ENCODE data around the gene SULT6B1.

Gene SULT6B1

DNA sequence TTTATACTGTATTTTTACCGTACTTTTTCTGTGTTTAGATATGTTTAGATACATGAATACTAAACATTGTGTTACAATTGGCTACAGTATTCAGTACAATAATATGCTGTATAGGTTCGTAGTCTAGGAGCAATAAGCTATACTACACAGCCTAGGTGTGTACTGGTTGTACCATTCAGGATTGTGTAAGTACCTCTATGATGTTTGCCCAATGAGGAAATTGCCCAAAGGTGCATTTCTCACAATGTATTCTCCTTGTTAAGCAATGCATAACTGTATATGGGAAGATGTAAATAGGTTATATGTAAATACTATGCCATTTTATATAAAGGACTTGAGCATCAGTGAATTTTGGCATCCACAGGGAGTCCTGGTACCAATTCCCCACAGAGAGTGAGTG is 42.4 kb downstream of the SULT6B1 start:
- DNase-seq, result no peak

GRCh38 chr2:37143974-37144373 is 44.5 kb downstream of the SULT6B1 start:
- DNase-seq, result no peak

GRCh38 chr2:37142546-37142945 is 45.9 kb downstream of the SULT6B1 start:
- no peak for DNase-seq

DNA sequence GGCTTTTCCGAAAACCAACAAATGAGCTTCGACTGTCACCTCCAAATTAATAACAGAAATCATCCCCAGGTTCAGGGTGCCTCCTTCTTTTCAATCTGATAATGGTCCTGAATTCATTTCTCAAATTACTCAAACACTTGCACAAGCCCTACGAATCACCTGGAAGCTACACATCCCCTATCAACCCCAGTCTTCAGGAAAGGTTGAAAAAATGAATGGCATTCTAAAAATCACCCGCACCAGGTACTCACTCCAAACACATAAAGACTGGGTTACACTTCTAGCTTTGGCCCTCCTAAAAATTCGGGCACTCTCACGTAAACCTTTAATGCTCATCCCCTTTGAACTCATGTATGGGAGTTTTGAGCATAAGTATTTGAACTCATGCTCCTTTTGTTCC is 55.6 kb downstream of the SULT6B1 start:
- DNase-seq, result no peak

DNA sequence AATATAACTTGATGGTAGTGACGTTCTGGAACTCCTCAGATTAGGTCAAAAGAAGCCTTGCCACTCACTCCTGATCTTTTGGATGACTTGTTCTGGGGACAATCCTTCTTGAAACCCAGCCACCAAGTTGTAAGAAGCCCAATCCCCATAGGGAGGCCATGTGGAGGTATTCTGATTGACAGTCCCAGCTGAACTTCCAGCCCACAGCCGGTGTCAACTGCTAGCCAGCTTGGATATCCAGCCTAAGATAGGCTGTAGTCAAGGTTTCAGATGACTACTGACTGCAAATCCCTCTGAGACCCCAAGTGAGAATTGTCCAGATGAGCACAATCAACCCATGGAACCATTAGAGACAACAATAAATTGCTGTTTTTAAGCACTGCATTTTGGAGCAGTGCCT is 63.1 kb downstream of the SULT6B1 start:
- DNase-seq, result no peak

DNA sequence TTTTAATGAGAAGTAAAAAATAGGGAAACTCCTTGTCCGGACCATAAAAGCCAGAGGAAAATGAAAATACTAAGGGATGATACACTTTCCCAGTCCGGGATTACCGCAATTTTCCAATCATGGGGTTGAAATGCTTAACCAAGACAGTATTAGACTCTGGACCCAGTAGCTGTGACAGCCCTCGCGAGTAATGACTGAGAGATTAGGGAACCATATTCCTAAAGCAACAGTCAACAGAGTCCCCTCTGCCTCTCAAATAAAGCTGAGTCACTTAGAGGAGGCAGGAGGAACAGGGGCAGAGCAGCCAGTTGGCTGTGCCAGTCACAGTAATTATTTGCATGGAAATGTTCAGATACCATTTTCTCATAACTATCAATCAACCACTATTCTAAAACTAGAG is 69.3 kb downstream of the SULT6B1 start:
- DNase-seq, result no peak
